Hepatocyte (in vitro differentiated cells): ENCODE measurements around the gene CLEC4M.

Source experiments
- EZH2 ChIP-seq: fragments of 200-600 bp; sonication (generic); IDR thresholded peaks from 2 replicates; pipeline ENCODE4 v1.6.1; 2016; ENCODE audit warnings: antibody characterized with exemption, mild to moderate bottlenecking, borderline replicate concordance
- TF ChIP-seq, protein P1 (sequence below): fragments of 200-600 bp; sonication (generic); IDR thresholded peaks from 2 replicates; pipeline ENCODE4 v1.5.1; 2016; ENCODE audit warnings: antibody characterized with exemption, mild to moderate bottlenecking; ENCODE audit not compliant: poor library complexity

DNA sequence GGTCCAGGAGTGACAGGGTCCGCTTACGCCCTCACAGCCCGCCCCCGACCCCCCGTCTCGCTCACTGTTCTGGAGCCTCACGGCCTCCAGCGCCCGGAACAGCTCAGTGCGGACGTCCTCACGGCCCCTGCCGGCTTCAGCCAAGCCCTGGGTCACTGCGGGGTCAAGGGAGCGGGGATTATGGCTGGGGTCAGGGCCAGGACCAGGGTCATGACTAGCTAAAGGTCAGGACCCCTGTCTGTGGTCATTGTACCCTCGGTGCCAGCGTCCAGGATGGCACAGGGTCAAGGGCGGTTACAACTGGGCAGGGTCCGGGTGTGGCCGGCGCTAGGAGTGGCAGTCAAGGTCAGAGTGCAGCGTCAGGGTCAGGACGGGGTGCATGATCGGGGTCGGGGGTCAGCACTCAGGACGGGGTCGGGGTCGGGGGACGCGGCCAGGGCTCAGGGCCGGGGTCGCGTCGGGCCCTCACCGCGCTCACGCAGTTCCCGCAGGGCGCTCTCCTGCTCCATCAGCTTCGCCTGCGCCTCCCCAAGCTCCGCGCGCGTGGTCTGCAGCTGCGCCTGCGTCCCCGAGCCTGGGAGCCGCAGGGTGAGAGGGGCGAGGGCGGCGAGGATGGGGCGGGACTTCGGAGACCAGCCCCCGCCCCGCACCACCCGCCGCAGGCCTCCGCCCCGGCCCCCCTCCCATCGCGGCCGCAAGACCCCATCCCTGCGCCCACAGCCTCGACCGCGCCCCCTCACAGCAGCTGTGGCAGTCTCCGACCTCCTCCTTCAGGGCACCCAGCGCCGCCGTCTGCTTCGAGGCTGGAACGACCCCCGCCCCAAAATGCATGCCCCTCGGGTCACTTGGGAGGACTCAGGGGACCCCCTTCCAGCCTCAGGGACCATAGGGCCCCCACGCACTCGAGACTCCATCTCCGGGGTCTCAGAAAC, 32.5 kb upstream of the CLEC4M start:
- TF ChIP-seq, protein P1, sequence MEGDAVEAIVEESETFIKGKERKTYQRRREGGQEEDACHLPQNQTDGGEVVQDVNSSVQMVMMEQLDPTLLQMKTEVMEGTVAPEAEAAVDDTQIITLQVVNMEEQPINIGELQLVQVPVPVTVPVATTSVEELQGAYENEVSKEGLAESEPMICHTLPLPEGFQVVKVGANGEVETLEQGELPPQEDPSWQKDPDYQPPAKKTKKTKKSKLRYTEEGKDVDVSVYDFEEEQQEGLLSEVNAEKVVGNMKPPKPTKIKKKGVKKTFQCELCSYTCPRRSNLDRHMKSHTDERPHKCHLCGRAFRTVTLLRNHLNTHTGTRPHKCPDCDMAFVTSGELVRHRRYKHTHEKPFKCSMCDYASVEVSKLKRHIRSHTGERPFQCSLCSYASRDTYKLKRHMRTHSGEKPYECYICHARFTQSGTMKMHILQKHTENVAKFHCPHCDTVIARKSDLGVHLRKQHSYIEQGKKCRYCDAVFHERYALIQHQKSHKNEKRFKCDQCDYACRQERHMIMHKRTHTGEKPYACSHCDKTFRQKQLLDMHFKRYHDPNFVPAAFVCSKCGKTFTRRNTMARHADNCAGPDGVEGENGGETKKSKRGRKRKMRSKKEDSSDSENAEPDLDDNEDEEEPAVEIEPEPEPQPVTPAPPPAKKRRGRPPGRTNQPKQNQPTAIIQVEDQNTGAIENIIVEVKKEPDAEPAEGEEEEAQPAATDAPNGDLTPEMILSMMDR: no peak
- TF ChIP-seq EZH2: peak; percentile 60
